HG03097 (cell line): ENCODE data around the gene RPTOR.

Experiments
- ATAC-seq: cut with Tn5 transposase; IDR thresholded peaks from one replicate; pipeline ENCODE4 v1.9.1; 2021; ENCODE audit not compliant: unreplicated experiment, low FRiP score

RPTOR gene

DNA sequence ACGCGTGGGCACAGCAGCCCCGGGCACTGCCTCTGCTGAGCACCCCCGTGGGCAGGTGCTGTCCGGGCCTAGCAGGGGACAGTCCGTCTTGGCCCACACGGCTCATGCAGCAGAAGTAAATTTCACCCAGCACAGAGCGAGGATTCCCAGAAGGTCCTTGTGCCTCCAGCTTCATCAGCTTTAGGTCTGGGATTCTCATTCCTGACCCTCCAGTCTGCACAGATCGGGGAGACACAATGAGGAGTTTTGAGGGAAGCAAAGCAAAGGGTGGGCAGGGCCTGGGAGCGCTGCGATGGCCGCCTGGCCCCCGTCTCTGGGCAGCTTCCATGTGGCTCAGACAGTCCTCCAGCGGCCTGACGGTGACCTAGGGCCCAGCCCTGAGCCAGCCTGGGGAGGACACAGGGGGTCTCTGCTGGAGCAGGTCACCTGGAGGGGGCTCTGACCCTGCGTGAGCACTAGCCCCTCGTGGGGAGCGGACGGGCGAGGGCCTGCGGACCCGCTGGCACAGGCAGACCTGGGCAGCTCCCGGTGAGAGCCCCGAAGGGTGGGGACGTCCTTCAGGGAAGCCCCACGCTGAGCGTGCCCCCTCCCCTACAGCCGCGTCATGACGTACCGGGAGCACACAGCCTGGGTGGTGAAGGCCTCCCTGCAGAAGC lies 416.3 kb downstream of the RPTOR start:
- no peak for ATAC-seq

DNA sequence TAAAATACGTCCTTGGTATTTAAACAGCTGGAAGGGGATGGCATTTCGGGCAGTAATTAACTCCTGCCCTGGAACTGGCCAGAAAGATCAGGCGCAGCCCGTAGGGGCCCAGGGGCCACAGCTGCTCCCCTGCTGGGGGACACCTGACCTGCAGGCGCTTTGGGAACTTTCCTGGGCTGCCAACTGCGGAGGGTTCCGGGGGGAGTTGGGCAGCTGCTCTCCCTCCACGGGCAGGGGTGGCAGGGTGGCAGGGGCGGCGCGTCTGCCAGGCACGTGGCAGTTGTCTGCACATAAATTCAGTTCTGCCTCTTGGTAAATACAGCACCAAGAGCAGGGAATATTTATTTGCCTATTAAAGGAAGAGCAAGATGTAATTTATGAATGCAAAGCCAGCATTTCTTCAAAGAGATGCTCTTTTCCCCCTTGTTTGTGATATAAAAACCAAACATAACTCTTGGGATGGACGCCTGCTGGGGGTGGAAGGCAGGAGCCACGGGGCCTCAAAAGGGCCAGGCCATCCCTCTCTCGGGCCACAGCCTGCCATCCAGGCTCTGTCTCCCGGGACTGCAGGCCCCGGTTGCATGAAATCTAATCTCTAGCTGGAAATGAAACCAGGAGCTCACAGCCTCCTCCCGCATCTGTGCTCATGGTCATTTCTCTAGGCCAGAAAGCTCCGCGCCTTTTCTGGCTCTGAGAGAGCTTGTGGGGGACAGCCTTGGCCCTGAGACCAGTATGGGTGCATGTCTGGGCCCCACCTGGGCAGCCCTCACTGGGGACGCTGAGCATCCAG lies 417.1 kb downstream of the RPTOR start:
- ATAC-seq = no peak

DNA sequence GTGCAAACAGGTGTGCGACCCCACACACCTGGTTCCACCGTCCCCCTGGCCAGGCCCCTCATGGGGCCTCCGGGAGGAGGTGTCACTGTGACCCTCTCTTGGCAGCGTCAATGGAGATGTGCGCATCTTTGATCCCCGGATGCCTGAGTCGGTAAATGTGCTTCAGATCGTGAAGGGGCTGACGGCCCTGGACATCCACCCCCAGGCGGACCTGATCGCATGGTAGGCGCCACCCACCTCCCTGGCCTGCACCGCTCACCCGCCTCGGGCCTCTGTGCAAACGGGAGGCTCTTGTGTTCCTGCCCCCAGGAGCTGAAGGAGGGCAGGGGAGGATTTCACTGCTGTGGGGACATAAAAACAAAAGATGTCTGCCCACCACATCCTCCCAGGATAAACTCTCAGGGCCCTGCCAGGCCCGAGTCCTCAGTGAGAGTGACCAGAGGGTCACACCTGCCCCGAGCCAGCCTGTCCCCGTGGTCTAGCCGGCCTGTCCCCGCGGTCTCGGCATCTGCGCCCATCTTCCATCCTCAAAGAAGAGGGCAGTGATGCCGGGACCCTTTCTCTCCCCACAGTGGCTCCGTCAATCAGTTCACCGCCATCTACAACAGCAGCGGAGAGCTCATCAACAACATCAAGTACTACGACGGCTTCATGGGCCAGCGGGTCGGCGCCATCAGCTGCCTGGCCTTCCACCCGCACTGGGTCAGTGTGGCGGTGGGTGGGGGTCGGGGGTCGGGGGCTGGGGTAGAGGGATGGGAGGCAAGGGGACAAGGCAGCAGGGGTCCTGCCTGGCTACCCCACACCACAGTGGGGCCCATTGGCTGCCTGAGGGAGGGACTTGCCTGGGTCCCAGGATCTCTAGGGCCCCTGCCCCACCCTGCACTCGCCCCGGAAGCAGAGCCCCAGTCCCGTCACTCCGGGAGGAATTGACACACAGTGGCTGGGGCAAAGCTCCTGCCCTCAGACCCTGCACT lies 418.0 kb downstream of the RPTOR start:
- ATAC-seq = no peak

DNA sequence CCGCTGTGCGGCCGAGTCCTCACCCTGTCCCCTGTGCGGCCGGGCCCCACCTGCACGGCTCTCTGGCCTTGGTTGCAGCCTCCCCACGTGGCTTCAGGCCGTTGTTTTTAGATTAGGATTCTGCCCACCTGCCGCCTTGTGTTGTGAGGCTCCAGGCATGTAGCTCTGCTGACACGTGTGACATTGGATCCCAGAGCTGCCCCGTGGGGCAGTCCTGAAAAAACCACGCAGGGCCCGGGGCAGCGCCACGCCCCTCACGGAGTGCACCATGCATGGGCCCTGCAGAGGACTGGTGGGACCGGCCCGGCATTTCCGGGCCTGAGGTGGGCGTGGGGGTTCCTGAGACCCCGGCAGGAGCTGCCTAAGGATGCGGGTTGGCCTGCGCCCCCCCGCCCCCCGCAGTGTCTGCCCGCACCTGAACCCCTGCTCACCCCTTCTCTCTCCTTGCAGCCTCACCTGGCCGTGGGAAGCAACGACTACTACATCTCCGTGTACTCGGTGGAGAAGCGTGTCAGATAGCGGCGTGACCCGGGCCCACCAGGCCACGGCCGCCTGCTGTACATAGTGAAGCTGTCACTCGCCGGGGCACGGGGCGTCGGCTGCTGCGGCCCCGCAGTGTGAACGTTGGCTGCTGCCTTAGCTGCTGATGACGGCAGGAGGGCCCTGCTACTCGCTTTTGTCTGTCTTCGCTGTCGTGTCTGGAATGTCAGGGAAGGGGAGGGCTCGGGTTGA lies 419.3 kb downstream of the RPTOR start:
- ATAC-seq = no peak

DNA sequence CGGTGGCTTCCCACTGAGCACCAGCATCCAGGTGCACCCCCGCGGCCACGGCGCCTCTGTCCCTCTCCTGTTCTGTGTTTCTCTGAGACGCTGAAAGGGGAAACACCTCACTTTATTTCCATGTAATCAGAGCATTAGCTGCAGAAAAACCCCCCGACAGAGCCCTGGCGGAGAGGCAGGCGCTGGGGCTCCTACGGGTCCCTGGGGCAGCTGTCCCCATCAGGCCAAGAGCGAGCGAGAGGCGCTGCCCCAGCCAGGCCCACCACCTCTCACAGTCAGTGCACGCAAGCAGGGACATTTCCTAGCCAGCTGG lies 419.9 kb downstream of the RPTOR start:
- ATAC-seq = no peak

DNA sequence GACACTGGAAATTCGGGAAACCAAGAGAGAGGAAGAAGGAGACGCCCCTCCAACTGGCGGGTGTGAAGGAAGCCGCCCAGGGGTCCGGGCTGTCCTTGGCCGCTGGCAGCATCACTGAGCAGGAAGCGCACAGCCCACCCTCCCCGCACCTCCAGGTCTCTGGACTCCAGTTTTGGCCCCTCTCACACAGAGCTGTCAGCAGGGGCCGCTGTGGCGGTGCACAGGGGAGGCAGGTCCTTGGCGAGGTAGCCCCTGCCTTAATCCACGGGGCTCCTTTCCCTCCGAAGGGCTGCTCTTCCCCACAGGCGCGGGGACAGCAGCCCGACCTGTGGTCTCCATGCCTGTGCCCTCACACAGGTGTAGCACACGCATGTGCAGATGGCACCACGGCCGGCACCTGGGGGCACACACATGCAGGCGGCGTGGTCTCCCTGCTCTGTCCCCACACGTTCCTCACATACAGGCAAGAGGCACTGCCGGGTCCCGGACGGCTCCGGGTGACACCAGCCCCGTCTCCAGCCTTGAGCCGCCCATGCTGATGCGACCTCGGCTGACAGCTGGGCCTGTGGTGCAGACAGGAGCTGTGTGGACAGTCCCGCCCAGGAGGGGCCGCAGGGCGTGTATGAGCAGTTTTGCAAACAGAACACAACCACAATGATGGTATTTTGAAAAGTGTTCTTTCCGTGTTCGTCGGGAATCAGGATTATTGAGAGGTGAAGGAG lies 420.4 kb downstream of the RPTOR start:
- ATAC-seq = no peak

DNA sequence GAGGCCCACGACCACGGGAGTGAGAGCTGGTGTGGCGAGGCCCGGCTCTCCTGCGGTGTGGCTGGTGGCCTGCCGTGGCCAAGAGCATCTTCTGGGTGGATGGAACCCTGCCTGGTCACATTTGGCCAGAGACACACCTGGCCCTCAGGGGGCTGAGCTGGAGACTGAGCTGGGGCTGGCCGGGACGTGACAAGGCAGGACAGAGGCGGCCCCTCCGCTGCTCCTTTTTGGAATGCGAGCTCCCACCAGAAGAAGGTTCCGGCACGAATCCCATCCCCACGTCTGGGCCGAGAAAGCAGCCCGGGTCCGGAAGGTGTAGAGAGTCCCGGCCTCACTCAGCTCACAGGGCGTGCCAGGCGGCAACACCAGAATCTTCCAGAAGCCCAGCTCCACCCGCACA lies 421.0 kb downstream of the RPTOR start:
- no peak for ATAC-seq

DNA sequence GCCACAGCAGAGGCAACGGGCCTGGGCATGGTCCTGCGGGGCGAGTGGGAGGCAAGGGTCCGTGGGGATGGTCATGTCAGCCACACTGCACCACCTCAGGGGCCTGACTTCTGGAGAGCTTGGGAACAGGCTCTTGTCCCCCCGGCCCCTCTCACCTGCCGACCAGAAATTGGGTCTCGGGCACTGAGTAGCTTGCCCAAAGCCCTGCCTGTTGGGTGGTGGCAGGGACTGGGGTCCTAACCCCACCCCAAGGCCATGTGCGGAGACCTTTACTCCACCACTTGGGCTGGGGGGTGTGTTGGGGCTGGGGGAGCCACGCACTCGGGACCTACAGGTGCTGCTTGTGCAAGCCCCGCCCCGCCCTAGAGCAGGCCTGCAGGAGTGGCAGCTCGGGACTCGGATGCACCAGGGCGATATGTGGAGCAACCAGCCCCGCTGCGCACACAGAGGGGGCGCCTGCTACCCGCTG lies 422.8 kb downstream of the RPTOR start:
- no peak for ATAC-seq

DNA sequence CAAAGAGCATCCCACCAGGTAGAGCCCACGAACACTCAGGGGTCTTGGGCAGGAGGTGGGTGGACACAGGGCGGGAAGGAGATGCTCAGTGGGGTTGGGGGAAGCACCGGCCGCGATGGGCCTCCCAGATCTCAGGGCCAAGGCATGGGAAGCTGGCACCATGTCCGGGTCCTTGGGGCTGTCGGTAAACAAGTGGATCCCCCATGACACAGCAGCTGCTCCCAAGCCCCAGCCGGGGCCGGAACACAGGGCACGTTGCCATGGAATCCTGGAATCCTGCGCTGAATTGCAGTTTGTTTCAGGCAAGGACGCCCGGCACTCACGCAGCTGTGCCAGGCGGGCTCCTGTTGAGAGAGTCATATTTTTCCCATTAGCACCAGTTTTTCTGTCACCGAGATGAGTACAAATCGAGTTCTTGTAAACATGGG lies 424.0 kb downstream of the RPTOR start:
- no peak for ATAC-seq

DNA sequence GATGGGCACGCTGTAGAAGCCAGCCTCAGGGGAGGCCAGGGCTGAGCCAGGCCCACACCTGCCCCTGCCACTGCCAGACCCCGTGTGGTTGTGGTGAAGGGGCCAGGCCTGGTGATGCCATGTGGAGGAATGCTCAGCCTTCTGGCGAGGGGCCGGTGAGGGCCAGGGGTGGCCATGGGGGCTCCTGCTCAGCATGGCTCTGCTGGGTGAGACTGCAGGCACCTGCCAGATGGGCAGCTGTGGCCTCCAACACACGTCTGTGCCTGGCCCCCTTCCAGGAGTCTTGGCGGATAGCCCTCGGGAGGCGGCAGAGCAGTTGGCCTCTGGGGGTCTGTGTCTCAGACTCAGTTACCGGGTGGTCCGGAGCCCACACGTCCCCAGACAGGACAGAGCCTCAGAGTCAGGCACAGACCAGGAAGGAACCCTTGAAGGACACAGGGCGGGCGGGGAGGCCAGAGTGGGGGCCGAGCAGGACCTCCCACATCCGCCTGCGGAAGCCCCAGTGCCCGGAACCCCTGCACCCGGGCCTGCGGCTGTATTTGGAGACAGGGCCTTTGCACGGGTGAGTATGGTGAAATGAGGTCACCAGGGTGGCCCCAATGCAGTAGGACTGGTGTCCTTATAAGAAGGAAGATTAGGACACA lies 424.5 kb downstream of the RPTOR start:
- ATAC-seq = no peak

DNA sequence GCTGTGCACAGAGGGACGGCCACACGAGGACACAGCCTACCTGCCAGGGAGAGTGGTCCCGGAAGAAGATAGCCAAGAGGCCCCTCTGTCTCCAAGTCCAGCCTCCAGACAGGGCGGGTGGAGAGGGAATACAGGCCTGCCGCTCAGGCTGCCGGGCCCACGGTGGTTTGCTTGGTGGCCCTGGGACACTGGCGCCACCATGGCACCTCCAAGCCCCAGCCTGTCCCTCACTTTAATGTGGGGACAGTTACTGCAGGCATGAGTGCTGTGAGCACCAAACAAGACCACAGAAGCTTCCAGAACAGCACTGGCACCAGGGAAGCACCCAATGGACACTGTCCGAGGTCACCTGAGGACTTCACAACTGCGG lies 425.0 kb downstream of the RPTOR start:
- ATAC-seq = no peak

DNA sequence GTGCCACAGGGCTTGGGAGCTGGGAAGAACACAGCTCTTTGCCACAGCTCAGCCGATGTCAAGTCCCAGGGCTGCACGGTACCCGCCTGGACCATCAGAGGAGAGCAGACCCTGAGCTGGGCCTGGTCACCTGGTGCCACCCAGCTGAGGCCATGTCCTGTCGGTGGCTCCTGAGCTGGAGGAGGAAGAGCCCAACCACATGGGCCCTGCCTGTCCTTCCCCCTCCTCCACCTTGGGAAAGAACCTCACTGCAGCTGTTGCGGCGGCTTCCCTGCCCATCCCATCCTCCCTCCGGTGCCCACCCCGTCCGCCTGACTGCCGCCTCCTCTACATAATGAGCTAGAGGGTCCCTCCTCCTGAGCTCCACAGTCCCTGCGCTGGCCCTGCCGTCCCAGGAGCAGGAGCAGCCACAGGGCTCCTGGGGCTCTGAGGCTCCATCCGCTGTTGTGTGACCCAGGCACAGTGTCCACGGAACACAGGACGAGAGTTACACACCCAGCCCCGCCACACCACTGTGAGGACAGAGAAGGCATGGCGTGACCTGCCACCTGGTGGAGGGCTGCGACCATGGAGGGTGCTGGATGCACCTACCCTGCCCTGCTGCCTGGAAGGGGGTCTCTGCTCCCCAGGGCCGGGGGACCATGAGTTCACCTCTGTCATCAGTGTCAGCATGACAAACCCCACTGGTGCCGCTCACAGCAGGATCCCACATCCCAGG lies 425.6 kb downstream of the RPTOR start:
- no peak for ATAC-seq

DNA sequence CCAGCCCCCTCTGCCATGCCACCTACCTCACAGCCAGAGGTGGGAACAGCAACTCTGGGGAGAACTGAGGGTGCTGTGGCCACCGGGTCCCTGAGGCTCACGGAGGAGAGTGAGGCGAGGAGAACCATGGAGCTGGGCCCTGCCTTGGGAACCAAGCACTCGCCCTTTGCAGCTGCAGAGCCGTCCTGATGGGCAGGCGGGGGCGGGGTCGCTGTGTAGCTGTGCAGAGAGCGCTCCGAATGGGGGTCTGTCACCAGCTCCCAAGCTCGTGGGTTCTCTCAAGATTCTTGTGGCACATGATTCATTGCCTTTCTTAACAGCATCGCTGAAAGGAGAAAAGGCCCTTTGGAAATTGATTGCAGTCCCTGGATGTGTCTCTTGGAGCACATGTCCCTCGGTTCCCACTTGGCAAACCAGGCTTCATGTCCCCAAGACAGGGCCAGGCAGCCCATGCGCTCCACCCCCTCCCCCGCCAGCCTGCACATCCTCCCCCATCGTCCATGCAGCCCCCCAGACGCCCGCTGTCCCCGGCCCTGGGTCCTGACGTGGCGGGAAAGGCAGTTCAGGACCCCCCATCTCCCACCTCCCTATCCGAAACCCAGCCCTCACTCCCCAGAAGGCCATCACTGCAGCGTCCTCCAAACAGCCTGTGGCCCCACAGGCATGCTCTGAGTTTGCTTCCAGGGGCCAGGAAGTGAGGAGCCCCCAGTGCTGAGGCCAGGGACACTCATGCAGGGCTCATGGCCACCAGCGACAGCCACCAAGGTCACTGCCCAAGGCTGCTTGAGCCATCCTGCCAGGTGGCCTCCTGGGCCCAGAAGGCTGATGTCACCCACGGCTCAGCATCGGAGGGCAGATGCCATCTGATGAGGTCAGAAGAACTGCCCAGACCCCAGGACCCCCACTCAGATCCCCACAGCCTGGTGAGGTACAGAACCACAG lies 426.4 kb downstream of the RPTOR start:
- ATAC-seq = no peak

DNA sequence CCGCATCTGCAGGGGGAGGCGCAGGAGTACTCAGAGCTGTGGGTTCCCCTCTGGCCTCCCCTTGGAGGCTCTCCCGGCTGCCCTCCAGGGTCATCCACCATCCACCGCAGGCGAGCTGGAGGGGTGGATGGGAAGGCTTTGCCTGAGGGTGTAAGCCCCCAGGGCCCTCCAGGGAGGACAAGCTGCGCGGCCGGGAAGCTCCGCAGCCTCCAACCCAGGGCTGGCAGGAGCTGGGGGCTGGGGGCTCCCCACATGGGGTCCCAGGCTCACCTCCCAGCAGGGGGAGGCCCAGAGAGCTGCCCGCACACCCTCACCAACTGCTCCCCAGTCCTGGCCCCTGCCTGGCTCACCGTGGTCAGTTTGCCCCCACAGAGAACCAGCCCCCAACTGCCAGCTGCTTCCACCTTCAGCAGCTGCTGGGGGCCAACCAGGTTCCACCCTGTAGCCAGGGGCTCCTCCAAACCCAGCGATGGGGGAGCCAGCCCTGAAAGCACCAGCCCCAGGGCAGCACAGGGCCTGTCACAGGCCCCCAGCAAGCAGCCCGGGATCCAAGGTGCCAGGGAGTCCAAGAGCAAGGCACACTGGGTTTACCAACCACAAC lies 427.2 kb downstream of the RPTOR start:
- ATAC-seq = no peak

DNA sequence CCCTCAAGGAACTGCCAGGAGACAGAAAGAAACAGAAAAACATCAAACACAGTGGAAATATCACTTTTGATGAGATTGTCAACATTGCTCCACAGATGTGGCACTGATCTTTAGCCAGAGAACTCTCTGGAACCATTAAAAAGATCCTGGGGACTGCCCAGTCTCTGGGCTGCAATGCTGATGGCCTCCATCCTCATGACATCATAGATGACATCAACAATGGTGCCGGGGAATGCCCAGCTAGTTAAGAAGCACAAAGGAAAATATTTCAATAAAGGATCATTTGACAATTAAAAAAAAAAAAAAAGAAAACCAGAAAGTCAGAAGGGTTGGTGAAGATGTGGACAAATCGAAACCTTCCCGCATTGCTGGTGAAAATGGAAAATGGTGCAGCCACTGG lies 432.1 kb downstream of the RPTOR start:
- no peak for ATAC-seq

DNA sequence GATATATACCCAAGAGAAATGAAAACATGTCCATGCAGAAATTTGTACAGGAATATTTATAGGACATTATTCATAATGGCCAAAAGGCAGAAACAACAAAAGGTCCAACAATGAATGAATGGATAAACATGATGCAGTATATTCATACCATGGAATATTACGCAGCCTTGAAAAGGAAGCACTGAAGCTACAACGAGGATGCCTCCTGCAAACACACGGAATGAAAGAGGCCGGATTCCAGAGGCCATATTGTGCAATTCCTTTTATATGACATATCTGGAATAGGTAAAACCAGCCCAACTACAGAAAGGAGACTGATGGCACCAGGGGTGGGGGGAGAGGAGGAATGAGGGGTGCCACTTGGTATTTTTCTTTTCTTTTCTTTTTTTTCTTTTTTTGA lies 432.5 kb downstream of the RPTOR start:
- no peak for ATAC-seq
